ENCODE data around the gene COPZ1.
"Not testable (repeated sequence)": the region's sequence is repeated elsewhere in the genome, so short reads cannot be mapped to it uniquely, and the experiment has no call there.

COPZ1 gene

DNA sequence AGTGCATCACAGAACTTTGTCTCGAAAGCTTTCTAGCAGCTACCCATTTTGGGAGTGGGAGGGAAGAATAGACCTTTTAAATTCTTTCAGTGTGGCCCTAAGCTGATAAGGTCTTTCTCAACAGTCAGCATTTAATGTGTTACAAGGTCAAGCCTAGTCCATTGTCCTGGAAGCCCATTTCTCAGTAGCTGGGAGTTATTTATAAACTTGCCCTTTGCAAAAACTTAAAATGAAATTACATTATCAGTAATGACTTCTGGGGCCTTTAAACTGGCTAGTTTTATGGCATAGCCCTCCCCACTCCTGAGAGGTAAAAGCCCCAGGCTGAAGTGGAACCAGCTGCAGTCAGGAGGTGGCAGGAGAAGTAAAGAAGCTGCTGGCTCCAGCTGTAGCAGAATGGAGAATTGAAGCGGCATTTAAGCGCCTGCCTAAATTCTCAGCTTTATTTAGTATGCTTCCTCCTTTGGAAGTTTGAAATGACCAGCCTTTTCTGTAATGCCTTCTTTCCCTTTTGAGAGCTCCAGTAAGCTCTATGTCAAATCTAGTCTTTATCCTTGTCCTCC is 12.4 kb downstream of the COPZ1 start:
- DNase-seq (ENCODE audit: low spot score): no peak

DNA sequence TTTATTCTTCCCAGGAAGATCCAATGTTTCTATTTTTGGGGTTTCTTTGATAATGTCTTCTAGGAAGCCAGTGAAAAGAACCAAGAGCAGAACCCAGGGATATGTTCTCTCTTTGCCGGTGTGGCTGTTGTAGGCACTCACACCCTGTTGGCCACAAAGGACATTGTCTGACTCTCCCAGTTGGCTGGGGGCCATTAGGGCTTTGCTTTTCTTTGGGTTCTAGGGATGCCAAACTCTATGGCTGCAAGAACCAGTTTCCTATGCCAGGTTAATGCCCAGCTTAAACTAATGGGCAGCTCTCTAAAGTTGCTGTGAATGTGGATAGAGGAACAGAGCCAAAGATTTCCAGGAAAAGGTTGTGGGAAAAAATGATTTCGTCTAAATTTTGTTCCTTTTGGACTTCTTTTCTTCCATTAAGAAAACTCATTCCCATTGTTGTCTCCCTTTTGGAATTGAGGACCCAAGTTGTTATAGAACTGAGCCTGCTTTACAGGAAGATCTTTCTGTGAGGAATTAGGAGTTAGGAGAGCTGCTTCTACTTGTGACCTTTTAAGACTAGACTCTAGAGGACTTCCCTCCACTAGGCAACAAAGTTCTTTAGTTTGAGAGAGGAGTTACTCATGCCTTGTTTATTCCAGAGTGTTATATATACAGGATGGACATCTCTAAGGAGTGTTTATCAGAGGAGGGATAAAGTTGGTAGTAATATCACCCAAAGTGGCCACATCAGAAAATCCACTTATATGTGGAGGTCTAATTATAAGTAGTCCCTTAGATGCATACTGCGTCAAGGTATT is 13.1 kb downstream of the COPZ1 start:
- no peak for DNase-seq (ENCODE audit: low spot score)

- no peak for DNase-seq (ENCODE audit: low spot score)
These were observed 13.9 kb downstream of the COPZ1 start for GRCh38 chr12:54338698-54339296.

- DNase-seq (ENCODE audit: low spot score): no peak
These were observed 15.9 kb downstream of the COPZ1 start for GRCh38 chr12:54340846-54341245.

DNA sequence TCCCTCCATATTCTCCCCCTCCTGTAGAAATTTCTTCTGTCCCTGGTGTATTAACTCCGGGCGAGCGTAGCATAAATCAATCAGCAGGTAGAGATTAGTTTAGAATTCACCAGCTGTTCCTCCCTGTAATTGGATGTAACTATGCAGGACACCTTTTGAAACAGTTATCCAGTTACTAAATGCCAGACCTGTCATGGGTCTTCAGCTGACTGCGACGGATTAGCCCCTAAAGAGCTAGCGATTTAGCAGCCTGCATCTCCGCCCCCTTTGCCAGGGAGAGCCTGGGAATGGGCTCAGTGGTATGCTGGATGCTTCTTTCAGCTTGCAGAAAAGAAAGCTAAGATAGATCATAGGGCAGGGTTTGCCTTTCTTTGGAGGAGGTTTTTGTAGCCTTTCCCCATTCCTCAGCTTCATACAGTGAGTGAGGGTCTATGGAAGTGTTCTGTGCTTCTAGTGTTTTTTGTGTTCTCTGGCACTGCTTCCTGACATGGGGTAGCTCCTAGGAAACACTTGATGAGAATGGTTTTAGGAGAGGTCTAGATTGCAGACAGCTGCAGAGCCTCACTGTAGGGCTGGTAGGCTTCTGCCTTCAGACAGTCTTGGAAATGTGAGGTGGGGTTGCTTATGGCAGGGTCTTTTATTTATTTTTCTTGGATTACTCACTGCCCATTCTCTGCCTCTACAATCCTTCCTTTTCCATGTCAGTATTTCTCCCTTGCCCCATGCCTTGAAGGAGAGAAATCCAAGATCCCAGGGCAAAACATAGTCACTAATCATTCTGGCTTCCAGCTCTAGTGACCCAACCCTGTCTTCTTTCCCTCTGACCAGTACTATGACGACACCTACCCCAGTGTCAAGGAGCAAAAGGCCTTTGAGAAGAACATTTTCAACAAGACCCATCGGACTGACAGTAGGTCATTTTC is 16.7 kb downstream of the COPZ1 start:
- no peak for DNase-seq (ENCODE audit: low spot score)

- DNase-seq (ENCODE audit: low spot score): no peak
These were observed 24.1 kb downstream of the COPZ1 start for GRCh38 chr12:54349036-54349435.

DNA sequence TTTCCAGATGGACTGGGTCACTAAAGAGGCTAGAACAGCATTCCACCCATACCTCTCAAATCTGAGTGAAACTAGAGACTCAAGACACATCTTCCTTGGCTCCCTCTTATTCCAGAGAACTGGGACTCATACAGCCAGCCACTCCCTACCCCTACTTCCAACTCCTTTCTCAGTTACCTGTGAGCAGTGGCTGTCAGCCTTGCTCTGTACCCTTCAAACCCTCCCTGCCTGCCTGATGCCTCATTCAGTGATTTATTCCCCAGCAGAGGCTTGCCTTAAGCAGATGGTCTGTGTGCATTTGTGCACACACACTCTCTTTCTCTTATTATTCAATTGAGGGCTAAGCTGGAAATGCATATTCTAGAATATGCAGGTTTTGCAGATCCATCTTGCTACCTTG is 24.7 kb downstream of the COPZ1 start:
- no peak for DNase-seq (ENCODE audit: low spot score)

- DNase-seq (ENCODE audit: low spot score): no peak
These were observed 25.8 kb downstream of the COPZ1 start for GRCh38 chr12:54350743-54351142.

- no peak for DNase-seq (ENCODE audit: low spot score)
These were observed 26.4 kb downstream of the COPZ1 start for GRCh38 chr12:54351341-54351740.

GRCh38 chr12:54352022-54352531 is 27.1 kb downstream of the COPZ1 start:
- DNase-seq (ENCODE audit: low spot score): no peak

GRCh38 chr12:54352891-54353874 is 28.3 kb downstream of the COPZ1 start:
- no peak for DNase-seq (ENCODE audit: low spot score)

DNA sequence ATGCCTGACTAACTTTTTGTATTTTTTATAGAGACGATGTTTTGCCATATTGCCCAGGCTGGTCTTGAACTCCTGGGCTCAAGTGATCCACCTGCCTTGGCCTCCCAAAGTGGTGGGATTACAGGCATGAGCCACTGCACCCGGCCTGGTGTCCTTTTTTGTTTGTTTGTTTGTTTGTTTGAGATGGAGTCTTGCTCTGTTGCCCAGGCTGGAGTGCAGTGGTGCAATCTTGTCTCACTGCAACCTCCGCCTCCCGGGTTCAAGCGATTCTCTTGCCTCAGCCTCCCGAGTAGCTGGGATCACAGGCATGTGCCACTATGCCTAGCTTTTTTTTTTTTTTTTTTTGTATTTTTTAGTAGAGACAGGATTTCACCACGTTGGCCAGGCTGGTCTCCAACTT is 29.3 kb downstream of the COPZ1 start:
- DNase-seq (ENCODE audit: low spot score): not testable (repeated sequence)

GRCh38 chr12:54355104-54355815 is 30.3 kb downstream of the COPZ1 start:
- DNase-seq (ENCODE audit: low spot score): no peak

DNA sequence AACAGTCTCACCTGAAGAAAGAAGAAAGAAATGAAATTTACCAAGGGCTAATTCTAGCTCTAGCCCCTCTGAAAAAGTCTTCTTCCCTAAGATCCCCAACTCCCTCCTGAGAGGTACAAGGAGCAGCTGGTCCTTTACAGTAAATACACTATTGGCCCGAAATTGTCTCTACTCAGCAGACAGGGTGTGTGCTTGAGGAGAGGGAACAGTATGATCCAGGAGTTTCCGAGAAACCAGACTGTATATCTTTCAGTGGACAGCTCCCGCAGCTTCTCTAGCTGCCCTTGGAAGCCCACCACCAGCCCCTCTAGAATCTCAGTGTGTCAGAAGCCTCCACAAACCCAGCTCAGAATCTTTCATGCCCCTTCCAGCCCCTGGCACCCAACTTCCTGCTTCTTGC is 31.3 kb downstream of the COPZ1 start:
- no peak for DNase-seq (ENCODE audit: low spot score)

DNA sequence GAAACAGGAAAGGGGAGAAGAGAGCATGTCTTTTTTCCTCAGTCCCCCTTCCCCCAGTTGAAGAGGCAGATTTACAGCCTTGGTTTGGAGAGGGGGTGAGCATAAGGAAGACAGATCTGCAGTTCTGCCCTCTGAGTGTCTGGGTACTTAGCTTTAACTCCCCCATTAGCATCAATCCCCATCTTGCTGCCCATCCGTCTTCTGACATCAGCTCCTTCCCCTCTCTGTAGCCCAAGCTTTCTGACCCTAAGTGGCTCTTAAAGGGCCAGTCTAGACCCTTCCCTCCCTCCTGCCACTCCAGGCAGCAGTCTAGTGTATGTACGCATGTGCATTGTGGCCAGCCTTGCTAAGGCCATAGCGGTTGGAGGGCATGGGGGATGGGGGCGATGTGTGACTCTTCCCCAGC is 32.0 kb downstream of the COPZ1 start:
- DNase-seq (ENCODE audit: low spot score): no peak

DNA sequence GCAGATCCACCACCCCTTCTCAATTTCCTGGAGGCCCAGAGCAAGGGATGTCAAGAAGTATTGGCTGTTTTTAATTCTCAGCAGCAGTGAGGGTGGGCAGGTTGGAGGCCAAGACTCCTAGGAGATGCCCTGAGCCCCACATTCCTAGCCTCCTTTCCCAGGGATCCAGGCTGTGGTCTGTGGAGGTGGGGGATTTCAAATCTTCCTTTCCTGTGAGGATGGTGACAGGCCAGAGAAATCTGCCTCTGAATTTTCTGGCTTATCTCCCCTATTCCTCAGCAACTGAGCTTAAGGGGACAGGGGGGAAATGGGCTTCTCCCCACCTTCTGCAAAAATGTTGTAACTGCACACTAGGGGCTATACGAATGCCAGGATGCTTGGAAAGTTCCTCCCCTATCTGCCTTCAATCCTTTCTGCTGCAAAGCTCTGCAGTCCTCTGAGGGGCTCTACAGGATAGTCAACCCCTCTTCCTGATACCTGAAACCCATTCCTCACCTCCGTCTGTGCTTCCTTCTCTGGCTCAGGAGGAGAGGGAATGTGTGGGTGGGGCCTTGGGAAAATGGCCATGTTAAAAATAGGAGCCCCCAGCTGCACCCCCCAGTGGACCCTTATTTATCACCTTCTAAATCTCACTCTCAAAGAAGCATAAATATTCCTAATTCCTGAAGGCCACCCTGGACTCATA is 32.7 kb downstream of the COPZ1 start:
- no peak for DNase-seq (ENCODE audit: low spot score)

DNA sequence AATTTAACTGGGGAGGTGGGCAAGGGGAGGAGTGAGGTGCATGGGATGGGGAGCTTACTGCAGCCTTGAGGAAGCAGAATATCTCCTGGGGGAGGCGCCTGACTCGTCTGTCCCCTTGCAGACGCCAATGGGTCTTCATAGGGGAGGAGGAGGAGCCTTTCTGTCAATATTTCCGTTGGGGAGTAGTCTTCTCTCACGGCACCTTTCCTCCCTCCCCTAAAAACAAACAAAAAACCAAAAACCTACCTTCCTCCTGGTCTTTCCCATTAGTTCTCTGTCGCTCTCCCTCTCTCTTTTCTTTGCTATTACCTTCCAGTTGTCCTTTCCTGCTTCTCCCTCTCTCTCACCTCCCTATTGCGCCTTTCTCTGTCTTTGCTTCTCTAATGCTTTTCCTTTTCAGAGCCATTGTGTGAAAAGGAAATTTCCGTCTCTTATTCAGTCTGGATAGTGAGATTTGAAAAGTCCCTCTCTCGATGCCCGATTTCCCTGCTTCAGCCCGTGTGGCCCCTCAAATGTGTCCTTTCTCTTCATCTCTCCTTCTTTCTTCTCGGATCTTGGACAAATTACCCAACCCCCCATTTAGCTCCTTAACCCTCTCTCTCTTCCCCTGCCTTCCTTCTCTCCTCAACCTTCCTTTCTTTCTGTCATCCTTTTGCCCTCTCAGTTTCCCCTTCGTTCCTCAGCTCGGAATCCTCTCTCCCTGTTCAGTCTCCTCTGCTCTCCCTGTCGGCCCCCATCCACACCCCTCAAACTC is 33.4 kb downstream of the COPZ1 start:
- no peak for DNase-seq (ENCODE audit: low spot score)

GRCh38 chr12:54358945-54359761 is 34.2 kb downstream of the COPZ1 start:
- peak; percentile 95 for DNase-seq (ENCODE audit: low spot score)
